ENCODE data around the gene NSMF.
"Not testable (repeated sequence)": the region's sequence is repeated elsewhere in the genome, so short reads cannot be mapped to it uniquely, and the experiment has no call there.

Gene NSMF

DNA sequence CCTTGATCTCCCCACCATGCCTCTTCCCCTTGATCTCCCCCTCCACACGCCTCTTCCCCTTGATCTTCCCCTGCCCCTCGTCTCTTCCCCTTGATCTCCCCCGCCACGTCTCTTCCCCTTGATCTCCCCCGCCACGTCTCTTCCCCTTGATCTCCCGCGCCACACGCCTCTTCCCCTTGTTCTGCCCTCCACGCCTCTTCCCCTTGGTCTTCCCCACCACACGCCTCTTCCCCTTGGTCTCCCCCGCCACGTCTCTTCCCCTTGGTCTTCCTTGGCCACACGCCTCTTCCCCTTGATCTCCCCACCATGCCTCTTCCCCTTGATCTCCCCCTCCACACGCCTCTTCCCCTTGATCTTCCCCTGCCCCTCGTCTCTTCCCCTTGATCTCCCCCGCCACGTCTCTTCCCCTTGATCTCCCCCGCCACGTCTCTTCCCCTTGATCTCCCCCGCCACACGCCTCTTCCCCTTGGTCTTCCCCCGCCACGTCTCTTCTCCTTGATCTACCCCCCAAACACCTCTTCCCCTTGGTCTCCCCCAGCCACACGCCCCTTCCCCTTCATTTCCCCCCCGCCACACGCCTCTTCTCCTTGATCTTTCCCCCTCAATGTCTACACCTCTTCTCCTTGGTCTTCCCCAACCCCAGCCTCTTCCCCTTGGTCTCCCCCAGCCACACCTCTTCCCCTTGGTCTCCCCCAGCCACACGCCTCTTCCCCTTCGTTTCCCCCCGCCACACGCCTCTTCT lies 7.7 kb downstream of the NSMF start:
- not testable (repeated sequence) for H3K9ac ChIP-seq (ENCODE audit: low read depth, low read length); H3K4me1 ChIP-seq (ENCODE audit: insufficient read depth, low read length); H3K9me3 ChIP-seq (ENCODE audit: control insufficient read depth, insufficient read depth, low read length); H3K36me3 ChIP-seq (ENCODE audit: insufficient read depth, low read length)

DNA sequence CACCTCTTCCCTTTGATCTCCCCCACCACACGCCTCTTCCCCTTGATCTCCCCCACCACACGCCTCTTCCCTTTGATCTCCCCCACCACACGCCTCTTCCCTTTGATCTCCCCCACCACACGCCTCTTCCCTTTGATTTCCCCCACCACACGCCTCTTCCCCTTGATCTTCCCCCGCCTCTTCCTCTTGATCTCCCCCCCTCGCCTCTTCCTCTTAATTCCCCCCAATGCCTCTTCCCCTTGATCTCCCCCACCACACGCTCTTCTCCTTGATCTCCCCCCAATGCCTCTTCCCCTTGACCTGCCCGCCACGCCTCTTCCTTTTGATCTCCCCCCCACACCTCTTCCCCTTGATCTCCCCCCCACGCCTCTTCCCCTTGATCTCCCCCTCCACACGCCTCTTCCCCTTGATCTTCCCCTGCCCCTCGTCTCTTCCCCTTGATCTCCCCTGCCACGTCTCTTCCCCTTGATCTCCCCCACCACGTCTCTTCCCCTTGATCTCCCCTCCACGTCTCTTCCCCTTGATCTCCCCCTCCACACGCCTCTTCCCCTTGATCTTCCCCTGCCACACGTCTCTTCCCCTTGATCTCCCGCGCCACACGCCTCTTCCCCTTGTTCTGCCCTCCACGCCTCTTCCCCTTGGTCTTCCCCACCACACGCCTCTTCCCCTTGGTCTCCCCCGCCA lies 8.5 kb downstream of the NSMF start:
- not testable (repeated sequence) for H3K9ac ChIP-seq (ENCODE audit: low read depth, low read length); H3K9me3 ChIP-seq (ENCODE audit: control insufficient read depth, insufficient read depth, low read length); H3K4me1 ChIP-seq (ENCODE audit: insufficient read depth, low read length); H3K36me3 ChIP-seq (ENCODE audit: insufficient read depth, low read length)

DNA sequence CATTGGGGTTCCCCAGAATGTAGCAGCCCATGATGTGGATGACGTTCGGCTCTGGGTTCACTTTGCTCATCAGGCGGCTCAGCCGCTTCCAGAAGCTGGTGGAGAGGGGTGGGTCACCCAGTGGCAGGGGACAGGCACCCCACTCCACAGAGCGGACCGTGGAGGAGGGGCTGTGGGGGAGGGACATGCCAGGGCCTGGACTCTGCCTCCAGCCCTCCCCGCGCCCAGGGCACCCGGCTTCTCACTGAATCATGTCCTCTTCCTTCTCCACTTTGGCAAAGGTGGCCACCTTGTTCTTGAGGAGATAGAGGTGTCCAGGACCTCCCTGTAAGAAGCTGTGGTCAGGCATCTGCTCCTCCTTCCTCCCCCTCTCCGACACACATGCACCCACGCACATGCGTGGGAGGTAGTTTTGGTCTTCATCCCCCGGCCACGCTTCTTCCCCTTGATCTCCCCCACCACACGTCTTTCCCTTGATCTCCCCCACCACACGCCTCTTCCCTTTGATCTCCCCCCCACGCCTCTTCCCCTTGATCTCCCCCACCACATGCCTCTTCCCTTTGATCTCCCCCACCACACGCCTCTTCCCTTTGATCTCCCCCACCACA lies 9.1 kb downstream of the NSMF start:
- no peaks in the 10 kb centered on the region for H3K9me3 ChIP-seq (ENCODE audit: control insufficient read depth, insufficient read depth, low read length)
- H3K9ac ChIP-seq (ENCODE audit: low read depth, low read length), result no peak overlapping the region
- peaks cover 7% of the 10 kb centered on the region; the same call in 1 of the 2 replicates for H3K4me1 ChIP-seq (ENCODE audit: insufficient read depth, low read length)
- no peaks in the 10 kb centered on the region for H3K36me3 ChIP-seq (ENCODE audit: insufficient read depth, low read length)

DNA sequence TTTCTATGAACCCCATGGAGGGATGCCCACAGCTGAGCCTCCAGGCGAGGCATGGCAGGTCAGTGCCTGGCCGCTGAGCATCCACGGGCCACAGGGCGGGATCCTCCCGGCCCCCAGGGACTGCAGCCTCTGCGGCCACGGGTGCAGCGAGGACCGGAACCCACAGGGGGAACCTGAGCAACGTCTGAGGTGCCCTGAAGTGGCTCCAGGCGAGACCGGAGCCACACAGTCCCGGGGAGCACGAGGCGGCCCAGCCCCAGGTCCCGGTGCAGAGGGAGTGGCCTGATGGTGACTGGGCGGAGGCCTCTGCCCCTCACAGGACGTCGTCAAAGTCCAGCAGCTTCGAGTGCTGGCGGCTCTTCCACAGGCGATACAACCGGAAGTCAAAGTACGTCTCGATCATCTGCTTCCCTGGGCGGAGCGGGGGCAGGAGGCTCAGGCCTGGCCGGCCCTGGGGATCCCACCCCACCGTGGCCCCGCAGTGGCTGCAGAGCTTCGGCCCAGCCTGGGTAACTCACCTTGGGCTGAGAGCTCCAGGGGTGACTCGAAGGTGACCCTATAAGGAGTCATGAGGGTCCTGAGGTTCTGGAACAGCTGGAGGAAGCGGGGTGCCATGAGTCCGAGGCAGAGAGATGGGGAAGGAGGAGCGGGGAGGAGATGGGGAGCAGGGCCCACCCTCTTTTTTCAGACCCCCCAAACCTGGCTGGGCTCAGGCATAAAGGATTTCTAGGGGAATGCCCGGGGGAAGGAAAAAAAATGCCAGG lies 9.9 kb downstream of the NSMF start:
- peaks cover 3% of the 10 kb centered on the region; the same call in 1 of the 2 replicates for H3K4me1 ChIP-seq (ENCODE audit: insufficient read depth, low read length)
- H3K9ac ChIP-seq (ENCODE audit: low read depth, low read length), result no peak overlapping the region
- no peaks in the 10 kb centered on the region for H3K9me3 ChIP-seq (ENCODE audit: control insufficient read depth, insufficient read depth, low read length)
- H3K36me3 ChIP-seq (ENCODE audit: insufficient read depth, low read length), result no peaks in the 10 kb centered on the region

DNA sequence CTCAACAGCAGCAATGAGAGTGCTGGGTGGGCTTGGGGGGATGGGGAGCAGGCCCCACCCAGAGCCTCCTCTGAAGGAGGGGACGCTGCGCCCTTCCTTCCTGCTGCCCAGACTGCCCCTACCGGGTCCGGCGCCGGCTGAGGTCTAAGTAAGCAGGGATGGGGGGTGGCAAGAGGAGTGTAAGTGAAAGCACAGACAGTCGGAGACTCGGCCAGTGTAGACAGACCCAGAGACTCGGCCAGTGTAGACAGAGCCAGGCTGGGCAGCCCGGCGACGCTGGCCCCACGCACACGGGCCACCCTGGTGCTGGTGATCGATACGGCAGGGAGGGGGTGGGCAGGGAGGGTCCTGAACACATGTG lies 10.6 kb downstream of the NSMF start:
- H3K9me3 ChIP-seq (ENCODE audit: control insufficient read depth, insufficient read depth, low read length), result no peaks in the 10 kb centered on the region

DNA sequence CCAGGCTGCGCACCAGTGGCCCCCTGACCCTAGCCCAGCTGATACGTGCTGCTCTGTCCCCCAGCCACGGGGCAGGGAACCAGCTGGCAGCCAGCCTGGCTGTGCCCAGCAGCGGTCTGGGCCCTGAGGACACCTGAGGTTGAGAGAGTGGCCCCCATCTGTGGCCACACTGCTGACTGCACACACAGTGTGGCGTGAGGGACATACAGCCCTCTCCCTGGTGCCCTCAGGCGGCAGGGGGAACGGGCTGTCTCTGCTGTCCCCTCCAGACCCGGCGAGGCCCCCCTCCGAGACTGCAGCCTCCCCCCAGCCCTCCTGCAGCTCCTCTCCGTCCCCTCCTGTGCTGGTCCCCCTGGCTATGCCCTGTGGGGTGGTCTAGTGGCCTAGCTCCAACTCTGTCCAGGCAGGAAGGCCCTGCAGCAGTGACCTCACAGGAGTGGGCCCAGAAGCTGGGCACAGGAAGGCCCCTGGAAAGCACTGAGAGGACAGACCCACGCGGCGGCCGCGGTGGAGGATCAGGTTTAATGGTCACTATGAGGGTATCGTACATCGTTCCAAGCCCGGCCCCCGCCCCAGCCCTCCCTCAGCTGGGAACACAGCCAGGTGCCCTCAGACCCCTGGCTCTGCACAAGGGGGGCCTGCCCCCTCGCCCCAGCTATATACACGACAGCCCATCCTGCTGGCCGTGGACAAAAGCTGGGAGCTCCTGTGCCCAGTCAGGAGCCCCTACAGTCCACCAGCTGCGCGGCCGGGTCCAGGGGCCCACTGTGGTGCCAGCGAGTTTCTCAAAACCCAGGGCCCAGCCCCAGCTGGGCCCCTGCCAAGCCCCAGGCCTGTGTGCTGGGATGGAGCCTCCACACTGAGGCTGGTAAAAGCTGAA lies 11.2 kb downstream of the NSMF start:
- Histone ChIP-seq H3K4me1 (ENCODE audit: insufficient read depth, low read length) (0 out of 2 replicates have a peak, but pooled peaks cover 3% of the 10 kb centered on the region), H3K36me3 (ENCODE audit: insufficient read depth, low read length) (no peaks in the 10 kb centered on the region), H3K9ac (ENCODE audit: low read depth, low read length) (no peak overlapping the region), H3K9me3 (ENCODE audit: control insufficient read depth, insufficient read depth, low read length) (no peaks in the 10 kb centered on the region)

More for the DNA sequence above, 10.6 kb downstream of the NSMF start:
- peaks cover 3% of the 10 kb centered on the region; the same call in 1 of the 2 replicates for H3K4me1 ChIP-seq (ENCODE audit: insufficient read depth, low read length)
- no peaks in the 10 kb centered on the region for H3K36me3 ChIP-seq (ENCODE audit: insufficient read depth, low read length)
- H3K9ac ChIP-seq (ENCODE audit: low read depth, low read length), result no peak overlapping the region

DNA sequence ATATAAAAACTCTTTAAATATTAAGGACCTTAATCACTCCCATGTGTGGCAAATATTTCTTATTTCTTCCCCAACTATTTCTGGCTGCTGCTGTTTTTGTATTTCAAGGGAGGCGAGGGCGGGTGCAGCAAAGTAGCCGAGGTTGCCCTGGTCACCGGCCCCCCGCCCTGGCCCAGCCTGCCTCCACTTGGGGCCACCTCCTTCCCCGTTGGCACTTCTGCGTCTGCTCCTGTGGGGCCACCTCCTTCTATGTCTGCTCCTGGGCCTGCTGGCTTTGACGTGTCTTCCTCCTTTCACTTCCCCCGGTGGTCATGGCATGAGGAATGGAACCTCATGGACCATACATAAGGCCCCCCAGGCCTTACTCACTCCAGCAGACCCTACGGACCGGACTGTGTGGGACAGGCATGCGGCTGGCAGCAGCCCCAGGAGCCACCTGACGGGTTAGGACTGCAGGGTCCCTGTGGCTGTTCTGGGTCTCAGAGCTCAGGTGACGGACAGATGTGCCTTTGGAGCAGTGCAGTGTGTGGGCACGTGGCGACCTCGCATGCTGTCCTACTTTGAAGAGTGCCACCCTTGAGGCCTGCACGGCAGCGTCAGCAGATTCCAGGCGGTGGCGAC lies 12.2 kb downstream of the NSMF start:
- H3K9ac ChIP-seq (ENCODE audit: low read depth, low read length), result no peak overlapping the region
- 0 out of 2 replicates have a peak, but pooled peaks cover 3% of the 10 kb centered on the region for H3K4me1 ChIP-seq (ENCODE audit: insufficient read depth, low read length)
- no peaks in the 10 kb centered on the region for H3K36me3 ChIP-seq (ENCODE audit: insufficient read depth, low read length)
- no peaks in the 10 kb centered on the region for H3K9me3 ChIP-seq (ENCODE audit: control insufficient read depth, insufficient read depth, low read length)

DNA sequence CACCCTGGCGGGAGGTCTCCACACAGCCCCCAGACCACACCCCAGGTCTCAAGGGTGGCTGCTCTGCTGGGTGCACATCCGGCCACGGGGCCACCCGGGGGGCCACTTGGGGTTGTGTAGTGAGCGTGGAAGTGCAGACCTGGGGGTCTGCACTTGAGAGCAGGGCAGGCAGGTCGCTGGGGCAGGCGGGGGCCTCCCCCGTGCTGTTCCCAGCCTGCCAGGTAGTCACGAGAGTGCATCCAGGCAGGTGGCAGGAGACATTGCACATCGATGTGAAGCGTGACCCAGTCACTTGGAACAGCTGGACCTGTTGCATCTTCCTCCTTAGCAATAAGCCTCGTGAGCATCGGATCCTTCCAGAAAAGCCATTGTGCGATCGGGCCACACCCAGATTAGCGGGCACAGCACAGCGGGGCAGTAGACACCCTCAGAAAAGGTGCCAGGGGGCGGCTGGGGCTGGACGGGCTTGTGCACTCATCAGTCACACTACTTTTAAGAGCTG lies 13.2 kb downstream of the NSMF start:
- Histone ChIP-seq H3K4me1 (ENCODE audit: insufficient read depth, low read length) (0 out of 2 replicates have a peak, but pooled peaks cover 3% of the 10 kb centered on the region), H3K9ac (ENCODE audit: low read depth, low read length) (no peak overlapping the region), H3K36me3 (ENCODE audit: insufficient read depth, low read length) (no peaks in the 10 kb centered on the region), H3K9me3 (ENCODE audit: control insufficient read depth, insufficient read depth, low read length) (no peaks in the 10 kb centered on the region)

DNA sequence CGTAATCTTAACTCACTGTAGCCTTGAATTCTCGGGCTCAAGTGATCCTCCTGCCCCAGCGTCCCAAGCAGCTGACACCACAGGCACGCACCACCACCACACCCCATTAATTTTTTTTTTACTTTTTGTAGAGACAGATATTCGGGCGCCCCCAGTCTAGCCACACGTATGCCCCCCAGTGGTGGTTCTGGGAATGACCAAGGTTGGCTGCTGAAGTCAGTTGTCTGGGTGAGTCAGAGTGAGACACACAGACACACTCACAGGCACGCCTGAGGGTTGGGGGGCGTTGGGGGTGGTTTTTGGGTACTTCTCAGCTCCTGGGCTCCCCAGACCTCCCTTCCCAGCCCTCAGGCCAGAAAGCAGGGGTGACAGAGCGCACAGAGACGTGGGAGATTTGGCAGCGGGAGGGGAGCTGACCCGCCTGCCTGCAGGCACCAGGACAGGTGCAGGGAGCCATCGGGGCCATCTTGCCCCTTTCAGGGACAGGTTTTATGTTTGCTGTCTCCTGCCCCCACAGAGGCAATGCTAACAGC lies 13.8 kb downstream of the NSMF start:
- Histone ChIP-seq H3K9ac (ENCODE audit: low read depth, low read length) (0 out of 2 replicates have a peak overlapping the region, but pooled peaks have one; percentile 16), H3K36me3 (ENCODE audit: insufficient read depth, low read length) (no peaks in the 10 kb centered on the region), H3K9me3 (ENCODE audit: control insufficient read depth, insufficient read depth, low read length) (no peaks in the 10 kb centered on the region), H3K4me1 (ENCODE audit: insufficient read depth, low read length) (0 out of 2 replicates have a peak, but pooled peaks cover 3% of the 10 kb centered on the region)

DNA sequence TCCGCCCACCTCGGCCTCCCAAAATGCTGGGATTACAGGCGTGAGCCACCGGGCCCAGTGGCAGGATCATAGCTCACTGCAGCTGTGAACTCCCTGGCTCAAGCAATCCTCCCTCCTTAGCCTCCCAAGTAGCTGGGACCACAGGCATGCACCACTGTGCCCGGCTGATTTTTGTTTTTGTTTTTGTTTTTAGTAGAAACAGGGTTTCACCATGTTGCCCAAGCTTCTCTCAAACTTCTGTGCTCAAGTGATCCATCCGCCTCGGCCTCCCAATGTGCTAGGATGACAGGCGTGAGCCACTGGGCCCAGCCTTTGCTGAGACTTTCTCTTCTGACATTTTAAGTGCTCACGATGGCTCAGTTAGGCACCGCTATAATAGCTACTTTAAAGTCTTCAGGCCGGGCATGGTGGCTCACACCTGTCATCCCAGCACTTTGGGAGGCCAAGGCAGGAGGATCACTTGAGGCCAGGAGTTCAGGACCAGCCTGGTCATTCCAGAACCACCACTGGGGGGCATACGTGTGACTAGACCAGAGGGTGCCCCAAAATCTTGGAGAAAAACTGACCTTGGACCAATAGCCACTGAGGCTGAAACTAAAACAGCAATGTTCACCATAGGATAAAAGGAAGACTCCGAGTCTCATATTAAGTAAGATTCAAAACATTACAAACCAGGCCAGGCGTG lies 14.9 kb downstream of the NSMF start:
- H3K9ac ChIP-seq (ENCODE audit: low read depth, low read length), result no peak overlapping the region

DNA sequence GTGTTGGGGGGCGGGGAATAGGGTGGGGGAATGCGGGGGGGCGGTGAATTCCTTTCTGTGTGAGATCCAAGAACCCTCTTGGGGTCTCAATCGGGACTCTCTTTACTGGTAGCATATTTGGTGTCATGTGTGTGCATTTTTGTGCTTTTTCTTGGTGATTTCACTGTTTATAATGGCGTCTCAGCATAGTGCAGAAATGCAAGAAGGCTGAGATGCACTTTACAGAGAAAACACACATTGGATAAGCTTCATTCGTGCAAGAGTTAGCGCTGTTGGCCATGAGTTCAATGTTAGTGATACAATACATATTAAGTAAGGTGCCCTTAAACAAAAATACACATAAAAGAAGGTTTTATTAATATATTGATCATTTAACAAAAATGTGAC lies 17.2 kb downstream of the NSMF start:
- Histone ChIP-seq H3K36me3 (ENCODE audit: insufficient read depth, low read length) (no peaks in the 10 kb centered on the region), H3K4me1 (ENCODE audit: insufficient read depth, low read length) (0 out of 2 replicates have a peak, but pooled peaks cover 3% of the 10 kb centered on the region), H3K9me3 (ENCODE audit: control insufficient read depth, insufficient read depth, low read length) (no peaks in the 10 kb centered on the region), H3K9ac (ENCODE audit: low read depth, low read length) (peak overlapping the region; percentile 49; the same call in 1 of the 2 replicates)

More for the DNA sequence above, 14.9 kb downstream of the NSMF start:
- Histone ChIP-seq H3K9me3 (ENCODE audit: control insufficient read depth, insufficient read depth, low read length) (no peaks in the 10 kb centered on the region), H3K36me3 (ENCODE audit: insufficient read depth, low read length) (no peaks in the 10 kb centered on the region), H3K4me1 (ENCODE audit: insufficient read depth, low read length) (0 out of 2 replicates have a peak, but pooled peaks cover 3% of the 10 kb centered on the region)

DNA sequence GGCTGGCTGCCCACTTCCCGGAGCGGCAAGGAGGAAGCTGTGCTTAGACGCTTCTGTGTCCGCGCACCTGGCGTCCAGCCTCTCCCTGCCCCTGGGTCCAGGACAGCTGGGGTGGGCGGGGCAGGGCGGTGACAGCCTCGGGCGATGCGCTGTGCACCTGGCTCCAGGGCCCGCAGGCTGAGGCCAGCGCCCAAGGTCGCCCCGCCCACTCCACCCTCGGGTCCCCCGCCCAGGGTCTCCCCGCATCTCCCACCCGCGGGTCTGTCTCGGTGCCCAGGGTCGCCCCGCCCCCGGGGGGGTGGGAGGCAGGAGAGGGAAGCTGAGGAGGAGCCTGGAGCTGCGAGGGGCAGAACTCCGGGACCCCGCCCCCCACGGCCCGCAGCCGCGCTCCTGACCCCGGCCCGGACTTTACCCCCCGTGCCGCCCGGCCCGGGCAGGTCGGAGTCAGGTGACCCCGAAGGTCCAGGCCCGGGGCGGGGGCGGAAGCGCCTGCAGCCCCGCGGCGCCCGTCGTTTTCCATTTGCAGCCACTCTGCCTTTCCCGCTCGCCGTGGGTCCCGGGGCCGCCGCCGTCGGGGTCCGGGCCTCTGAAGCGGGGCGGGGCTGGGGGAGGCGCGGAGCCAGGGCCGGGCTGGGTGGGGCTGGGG lies 17.7 kb downstream of the NSMF start, which contains the start of gene ENTPD8:
Gene ENTPD8 (minus strand): TSS at position 69 of the 646 bp plus-strand sequence. CDS start 3,072 bp downstream, outside the sequence.
- peak within 1 kb of the TSS; percentile 49 for H3K9ac ChIP-seq (ENCODE audit: low read depth, low read length)
- no peaks in the 10 kb centered on the region for H3K9me3 ChIP-seq (ENCODE audit: control insufficient read depth, insufficient read depth, low read length)
- 0 out of 2 replicates have a peak, but pooled peaks cover 3% of the 10 kb centered on the region for H3K4me1 ChIP-seq (ENCODE audit: insufficient read depth, low read length)
- no peaks in the 10 kb centered on the region for H3K36me3 ChIP-seq (ENCODE audit: insufficient read depth, low read length)

Data from ES-I3 (cell line).